ENCODE data around the gene ARPC5L. TPM values are rescaled to one million over a fixed set of nuclear protein-coding genes. Genes with fewer than 3 reads are reported as not detected.

ARPC5L gene
- 26.1 to 28.5 TPM (median 28.0 TPM) in 3 replicates for total RNA-seq

DNA sequence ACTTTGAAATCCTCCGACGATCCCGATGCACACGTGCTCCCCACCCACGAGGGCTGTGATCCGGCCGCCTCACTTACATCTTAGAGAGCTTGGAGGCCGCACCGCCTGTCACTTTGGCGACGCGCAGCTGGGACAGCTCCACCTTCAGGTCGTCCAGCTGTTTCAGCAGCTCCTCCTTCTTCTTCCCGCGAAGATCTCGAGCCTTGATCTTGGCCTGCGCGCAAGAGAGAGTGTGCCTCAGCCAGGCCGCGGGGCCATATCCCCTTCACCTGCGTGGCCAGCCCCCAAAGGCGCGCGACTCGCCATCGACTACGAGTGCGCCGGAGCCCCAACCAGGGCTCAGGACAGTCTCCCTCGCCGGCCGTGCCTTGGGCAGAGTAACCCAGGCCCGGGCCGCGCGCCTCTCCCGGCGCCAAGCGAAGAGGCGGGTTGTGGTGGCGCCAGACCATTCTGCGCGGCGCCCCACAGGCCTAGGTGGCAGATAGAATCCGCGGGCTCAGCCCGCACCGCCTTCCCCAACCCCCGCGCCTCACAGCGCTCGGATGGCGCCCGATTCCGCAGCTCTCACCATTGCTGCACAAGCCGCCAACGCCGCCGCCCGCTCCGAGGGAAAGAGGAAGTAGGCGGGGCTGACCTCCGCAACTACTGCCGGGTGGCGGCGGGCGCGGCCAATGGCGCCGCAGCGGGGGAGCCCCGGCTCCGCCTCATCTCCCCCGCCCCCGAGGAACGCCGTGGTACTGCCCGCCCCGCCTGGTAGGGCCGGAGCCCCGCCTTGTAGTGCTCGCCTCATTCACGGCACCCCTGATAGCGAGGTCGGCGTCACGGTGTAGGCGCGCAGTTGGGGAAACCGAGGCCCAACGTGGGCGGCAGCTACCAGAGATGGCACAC lies at the start of gene ARPC5L, which contains the start of gene RPL35:
ARPC5L (plus strand) TSS at position 789 of the 888 bp plus-strand sequence. CDS start 7,161 bp downstream, outside the sequence.
RPL35 (minus strand) TSS at position 616 of the 888 bp plus-strand sequence; CDS start at position 571, 45 bp downstream.
- Mint-ChIP-seq H3K36me3 (peaks cover 6% of the 10 kb centered on the region), H3K27ac (peak within 1 kb of the TSS; percentile 99), H3K4me3 (peak within 1 kb of the TSS; percentile 94), H3K9me3 (no peaks in the 10 kb centered on the region), H3K4me1 (peaks cover 27% of the 10 kb centered on the region), H3K27me3 (ENCODE audit: low read depth) (no peaks in the 10 kb centered on the region)
- TF ChIP-seq, protein P1, sequence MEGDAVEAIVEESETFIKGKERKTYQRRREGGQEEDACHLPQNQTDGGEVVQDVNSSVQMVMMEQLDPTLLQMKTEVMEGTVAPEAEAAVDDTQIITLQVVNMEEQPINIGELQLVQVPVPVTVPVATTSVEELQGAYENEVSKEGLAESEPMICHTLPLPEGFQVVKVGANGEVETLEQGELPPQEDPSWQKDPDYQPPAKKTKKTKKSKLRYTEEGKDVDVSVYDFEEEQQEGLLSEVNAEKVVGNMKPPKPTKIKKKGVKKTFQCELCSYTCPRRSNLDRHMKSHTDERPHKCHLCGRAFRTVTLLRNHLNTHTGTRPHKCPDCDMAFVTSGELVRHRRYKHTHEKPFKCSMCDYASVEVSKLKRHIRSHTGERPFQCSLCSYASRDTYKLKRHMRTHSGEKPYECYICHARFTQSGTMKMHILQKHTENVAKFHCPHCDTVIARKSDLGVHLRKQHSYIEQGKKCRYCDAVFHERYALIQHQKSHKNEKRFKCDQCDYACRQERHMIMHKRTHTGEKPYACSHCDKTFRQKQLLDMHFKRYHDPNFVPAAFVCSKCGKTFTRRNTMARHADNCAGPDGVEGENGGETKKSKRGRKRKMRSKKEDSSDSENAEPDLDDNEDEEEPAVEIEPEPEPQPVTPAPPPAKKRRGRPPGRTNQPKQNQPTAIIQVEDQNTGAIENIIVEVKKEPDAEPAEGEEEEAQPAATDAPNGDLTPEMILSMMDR (IDR thresholded peaks at IDR 0.05; ENCODE audit: unreplicated experiment): peak; percentile 34
- peak; percentile 93 to 96 for DNase-seq (ENCODE audit: low spot score in 2 of 2, unreplicated experiment in 2 of 2)

GRCh38 chr9:124812441-124812876 lies 49.5 kb upstream of the ARPC5L start:
- Mint-ChIP-seq H3K27me3 (ENCODE audit: low read depth) (no peaks in the 10 kb centered on the region), H3K4me1 (peaks cover 45% of the 10 kb centered on the region), H3K36me3 (peaks cover 2% of the 10 kb centered on the region), H3K4me3 (peak overlapping the region; percentile 10), H3K27ac (peak overlapping the region; percentile 99), H3K9me3 (no peaks in the 10 kb centered on the region)
- DNase-seq (ENCODE audit: low spot score in 2 of 2, unreplicated experiment in 2 of 2): peak in 1 of 2 experiments; percentile 54
- TF ChIP-seq, protein P1 (IDR thresholded peaks at IDR 0.05; ENCODE audit: unreplicated experiment): no peak

DNA sequence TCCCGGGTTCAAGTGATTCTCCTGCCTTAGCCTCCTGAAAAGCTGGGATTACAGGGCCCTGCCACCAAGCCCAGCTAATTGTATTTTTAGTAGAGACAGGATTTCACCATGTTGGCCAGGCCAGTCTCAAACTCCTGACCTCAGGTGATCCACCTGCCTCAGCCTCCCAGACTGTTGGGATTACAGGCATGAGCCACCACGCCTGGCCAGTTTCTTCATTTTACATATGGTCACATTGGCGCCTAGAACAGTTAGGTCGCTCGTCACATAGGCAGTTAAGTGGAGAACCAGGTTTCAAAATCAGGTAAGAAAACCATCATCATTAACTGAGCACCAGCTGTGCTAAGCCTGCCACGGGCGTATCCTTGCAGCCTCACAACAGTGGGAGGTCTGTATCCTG lies 48.9 kb upstream of the ARPC5L start:
- Mint-ChIP-seq H3K4me3 (no peak overlapping the region), H3K27me3 (ENCODE audit: low read depth) (no peaks in the 10 kb centered on the region), H3K4me1 (peaks cover 46% of the 10 kb centered on the region), H3K27ac (peak overlapping the region; percentile 99), H3K36me3 (peaks cover 2% of the 10 kb centered on the region), H3K9me3 (no peaks in the 10 kb centered on the region)
- DNase-seq (ENCODE audit: low spot score in 2 of 2, unreplicated experiment in 2 of 2): no peak
- TF ChIP-seq, protein P1 (IDR thresholded peaks at IDR 0.05; ENCODE audit: unreplicated experiment): no peak

GRCh38 chr9:124813501-124814163 lies 48.3 kb upstream of the ARPC5L start:
- peaks cover 47% of the 10 kb centered on the region for H3K4me1 Mint-ChIP-seq
- no peak overlapping the region for H3K4me3 Mint-ChIP-seq

GRCh38 chr9:124814164-124814535 lies 47.8 kb upstream of the ARPC5L start:
- Mint-ChIP-seq H3K27ac (peak overlapping the region; percentile 86), H3K4me1 (peaks cover 47% of the 10 kb centered on the region), H3K27me3 (ENCODE audit: low read depth) (no peaks in the 10 kb centered on the region), H3K4me3 (no peak overlapping the region), H3K36me3 (no peaks in the 10 kb centered on the region), H3K9me3 (no peaks in the 10 kb centered on the region)
- TF ChIP-seq, protein P1 (IDR thresholded peaks at IDR 0.05; ENCODE audit: unreplicated experiment): no peak
- DNase-seq (ENCODE audit: low spot score in 2 of 2, unreplicated experiment in 2 of 2): no peak

More at GRCh38 chr9:124813501-124814163, 48.3 kb upstream of the ARPC5L start:
- no peaks in the 10 kb centered on the region for H3K9me3 Mint-ChIP-seq
- TF ChIP-seq, protein P1 (IDR thresholded peaks at IDR 0.05; ENCODE audit: unreplicated experiment): no peak
- H3K27me3 Mint-ChIP-seq (ENCODE audit: low read depth): no peaks in the 10 kb centered on the region
- peak overlapping the region; percentile 99 for H3K27ac Mint-ChIP-seq
- no peaks in the 10 kb centered on the region for H3K36me3 Mint-ChIP-seq
- no peak for DNase-seq (ENCODE audit: low spot score in 2 of 2, unreplicated experiment in 2 of 2)

All from mesothelial cell of epicardium (in vitro differentiated cells).